ENCODE results near the gene PRR33.

PRR33 gene

GRCh38 chr11:1921574-1922141, 30.0 kb upstream of the PRR33 start:
- TF ChIP-seq ZFX (IDR thresholded peaks at IDR 0.05): no peak
- TF ChIP-seq, protein P1, sequence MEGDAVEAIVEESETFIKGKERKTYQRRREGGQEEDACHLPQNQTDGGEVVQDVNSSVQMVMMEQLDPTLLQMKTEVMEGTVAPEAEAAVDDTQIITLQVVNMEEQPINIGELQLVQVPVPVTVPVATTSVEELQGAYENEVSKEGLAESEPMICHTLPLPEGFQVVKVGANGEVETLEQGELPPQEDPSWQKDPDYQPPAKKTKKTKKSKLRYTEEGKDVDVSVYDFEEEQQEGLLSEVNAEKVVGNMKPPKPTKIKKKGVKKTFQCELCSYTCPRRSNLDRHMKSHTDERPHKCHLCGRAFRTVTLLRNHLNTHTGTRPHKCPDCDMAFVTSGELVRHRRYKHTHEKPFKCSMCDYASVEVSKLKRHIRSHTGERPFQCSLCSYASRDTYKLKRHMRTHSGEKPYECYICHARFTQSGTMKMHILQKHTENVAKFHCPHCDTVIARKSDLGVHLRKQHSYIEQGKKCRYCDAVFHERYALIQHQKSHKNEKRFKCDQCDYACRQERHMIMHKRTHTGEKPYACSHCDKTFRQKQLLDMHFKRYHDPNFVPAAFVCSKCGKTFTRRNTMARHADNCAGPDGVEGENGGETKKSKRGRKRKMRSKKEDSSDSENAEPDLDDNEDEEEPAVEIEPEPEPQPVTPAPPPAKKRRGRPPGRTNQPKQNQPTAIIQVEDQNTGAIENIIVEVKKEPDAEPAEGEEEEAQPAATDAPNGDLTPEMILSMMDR (conservative IDR thresholded peaks at IDR 0.05): no peak
- no peak overlapping the region for H3K27ac ChIP-seq

DNA sequence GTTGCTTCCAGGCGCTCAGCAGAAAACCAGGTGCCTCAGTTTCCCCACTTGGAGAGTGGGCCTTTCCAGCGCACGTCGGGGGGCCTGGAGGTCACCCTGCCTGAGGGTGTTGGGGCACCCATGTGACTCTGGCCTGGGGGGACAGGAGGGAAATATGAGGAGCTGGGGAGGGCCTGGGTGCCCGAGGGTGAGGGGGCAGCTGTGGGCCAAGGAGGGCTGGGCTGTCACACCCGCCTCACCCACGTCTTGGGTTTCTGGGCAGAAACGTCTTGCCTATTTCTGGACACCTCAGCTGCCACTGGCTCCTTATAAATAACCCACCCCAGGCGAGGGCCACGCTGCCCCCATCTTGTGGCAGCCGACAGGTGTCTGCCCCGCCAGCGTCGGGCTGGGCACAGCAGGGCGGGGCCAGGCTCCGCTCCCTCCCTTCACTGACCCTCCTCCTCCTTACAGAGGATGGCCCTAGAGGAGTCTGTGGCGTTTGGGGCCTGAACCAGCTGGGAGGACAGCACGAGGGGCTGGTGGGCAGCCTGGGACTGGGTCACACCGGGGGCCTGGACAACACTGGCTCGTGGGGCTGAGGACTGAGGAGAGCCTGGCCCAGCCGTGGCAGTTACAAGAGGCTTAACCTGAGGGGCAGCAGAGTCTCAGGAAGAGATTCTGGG, 29.3 kb upstream of the PRR33 start:
- TF ChIP-seq, protein P1 (conservative IDR thresholded peaks at IDR 0.05): no peak
- TF ChIP-seq ZFX (IDR thresholded peaks at IDR 0.05): no peak
- no peak overlapping the region for H3K27ac ChIP-seq

- H3K27ac ChIP-seq: no peak overlapping the region
- no peak for TF ChIP-seq ZFX (IDR thresholded peaks at IDR 0.05)
- TF ChIP-seq, protein P1 (conservative IDR thresholded peaks at IDR 0.05): no peak
Observed at GRCh38 chr11:1920128-1920908, 28.6 kb upstream of the PRR33 start.

DNA sequence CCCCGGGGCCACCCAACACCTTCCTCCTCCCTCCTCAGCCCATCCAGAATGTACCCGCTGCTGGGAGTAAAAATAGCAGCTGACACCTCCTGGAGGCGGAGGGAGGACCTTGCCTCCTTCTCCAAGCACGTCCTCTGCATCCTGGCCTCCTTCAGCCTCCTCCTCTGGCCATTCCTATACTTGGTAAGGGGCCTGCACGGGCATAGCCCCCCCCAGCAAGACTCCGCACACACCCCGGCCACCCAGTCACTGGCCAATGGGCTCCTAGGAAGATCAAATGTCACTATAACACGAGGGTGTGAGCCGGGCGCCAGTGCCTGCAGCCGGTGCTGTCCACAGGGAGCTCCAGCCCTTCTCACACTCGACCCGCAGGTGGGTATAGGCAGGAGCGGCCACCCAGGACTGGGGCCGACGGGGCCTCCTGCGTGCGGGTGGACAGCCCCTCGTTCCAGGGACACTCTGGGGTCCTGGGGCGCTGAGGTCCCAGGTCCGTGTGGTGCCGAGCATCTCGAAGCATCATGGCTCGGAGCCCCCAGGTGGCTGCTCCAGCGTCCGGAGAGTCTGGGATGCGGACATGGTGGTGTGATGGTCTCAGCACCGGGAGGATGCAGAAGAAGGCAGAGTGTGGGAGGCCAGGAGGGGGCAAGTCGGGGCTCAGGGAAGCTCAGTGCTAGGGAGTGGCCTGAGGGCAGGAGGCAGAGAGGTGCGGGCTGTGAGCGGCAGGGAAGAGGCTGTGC, 27.9 kb upstream of the PRR33 start, which contains the start of gene TNNT3:
TSS of gene TNNT3 (plus strand) at position 313 of the 737 bp plus-strand sequence. CDS start 3,172 bp downstream, outside the sequence.
- TF ChIP-seq, protein P1 (conservative IDR thresholded peaks at IDR 0.05): no peak
- no peak within 1 kb of the TSS for H3K27ac ChIP-seq

GRCh38 chr11:1918436-1919315, 27.0 kb upstream of the PRR33 start:
- H3K27ac ChIP-seq: no peak overlapping the region
- TF ChIP-seq, protein P1 (conservative IDR thresholded peaks at IDR 0.05): no peak
- no peak for TF ChIP-seq ZFX (IDR thresholded peaks at IDR 0.05)

DNA sequence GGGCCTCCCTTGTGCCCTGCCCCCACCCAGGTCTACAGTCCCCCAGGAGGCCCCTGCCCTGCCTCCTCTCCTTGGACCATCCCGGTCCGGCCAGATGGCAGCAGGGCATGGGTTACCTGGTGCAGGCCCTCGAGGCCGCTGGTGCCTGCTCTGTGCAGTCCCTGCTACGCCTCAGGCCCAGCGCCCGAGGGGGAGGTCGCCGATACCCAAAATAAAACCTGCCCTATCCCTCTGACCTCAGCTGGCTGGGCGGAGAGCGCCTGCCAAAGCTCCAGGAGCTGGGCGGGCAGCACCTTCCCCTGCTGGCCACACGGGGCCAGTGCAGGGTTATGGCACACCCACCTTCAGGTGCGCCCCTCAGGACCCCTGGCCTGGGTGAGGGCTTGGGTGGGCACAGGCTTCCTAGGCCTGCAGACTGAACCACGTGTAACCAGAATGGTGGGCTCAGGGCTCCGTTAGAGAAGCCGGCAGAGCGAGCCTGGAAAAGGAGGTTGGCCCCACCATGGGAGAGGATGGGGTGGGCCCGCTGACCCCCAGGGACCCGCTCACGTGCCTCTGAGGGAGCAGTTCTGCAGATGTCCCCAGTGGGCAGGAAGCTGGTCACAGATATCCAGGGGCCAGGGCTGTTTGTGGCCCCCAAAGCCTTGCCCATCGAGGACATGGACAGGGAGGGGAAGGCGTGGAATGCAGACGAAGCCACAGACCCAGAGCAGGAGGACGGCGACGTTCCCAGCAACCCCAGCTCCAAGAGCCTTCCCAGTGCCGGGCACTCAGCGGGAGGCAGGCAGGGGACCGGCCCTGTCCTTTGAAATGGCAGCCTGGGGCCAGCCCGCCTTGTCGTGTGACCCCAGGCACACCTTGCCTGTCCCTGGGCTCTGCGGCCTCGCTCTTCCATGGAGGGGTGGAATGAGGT, 26.1 kb upstream of the PRR33 start:
- no peak for TF ChIP-seq ZFX (IDR thresholded peaks at IDR 0.05)
- TF ChIP-seq, protein P1 (conservative IDR thresholded peaks at IDR 0.05): no peak; the same call in 1 of the 2 replicates
- H3K27ac ChIP-seq: no peak overlapping the region
